ENCODE measurements around the gene GPC5.

DNA sequence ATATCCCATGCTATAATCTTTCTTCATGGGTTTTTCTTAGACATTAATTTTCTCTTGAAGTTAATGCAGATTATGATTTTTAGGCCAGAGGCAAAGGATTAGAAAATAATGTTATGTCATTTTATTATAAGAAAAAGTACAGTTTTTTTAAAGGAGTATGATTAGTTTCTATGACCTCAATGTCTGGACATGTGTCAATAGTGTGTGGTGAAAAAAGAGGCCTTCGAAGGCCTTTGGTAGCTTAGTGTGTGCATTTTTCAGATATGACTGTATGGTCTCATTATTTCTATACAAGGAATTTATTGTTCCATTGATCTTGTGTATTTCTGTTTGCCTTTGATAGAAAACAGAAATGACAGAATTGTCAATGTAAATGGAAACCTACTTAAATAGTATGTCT, 195.6 kb downstream of the GPC5 start:
- TF ChIP-seq EZH2phosphoT487 (IDR thresholded peaks at IDR 0.05; ENCODE audit: low read depth), result no peak
- TF ChIP-seq, protein P1, sequence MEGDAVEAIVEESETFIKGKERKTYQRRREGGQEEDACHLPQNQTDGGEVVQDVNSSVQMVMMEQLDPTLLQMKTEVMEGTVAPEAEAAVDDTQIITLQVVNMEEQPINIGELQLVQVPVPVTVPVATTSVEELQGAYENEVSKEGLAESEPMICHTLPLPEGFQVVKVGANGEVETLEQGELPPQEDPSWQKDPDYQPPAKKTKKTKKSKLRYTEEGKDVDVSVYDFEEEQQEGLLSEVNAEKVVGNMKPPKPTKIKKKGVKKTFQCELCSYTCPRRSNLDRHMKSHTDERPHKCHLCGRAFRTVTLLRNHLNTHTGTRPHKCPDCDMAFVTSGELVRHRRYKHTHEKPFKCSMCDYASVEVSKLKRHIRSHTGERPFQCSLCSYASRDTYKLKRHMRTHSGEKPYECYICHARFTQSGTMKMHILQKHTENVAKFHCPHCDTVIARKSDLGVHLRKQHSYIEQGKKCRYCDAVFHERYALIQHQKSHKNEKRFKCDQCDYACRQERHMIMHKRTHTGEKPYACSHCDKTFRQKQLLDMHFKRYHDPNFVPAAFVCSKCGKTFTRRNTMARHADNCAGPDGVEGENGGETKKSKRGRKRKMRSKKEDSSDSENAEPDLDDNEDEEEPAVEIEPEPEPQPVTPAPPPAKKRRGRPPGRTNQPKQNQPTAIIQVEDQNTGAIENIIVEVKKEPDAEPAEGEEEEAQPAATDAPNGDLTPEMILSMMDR (IDR thresholded peaks at IDR 0.05; ENCODE audit: low read depth, low read length), result no peak

Data from OCI-LY3 (cell line).